Mucosa of gallbladder (tissue), 1 donor: ENCODE results near the gene FANCC. TPM values are rescaled to one million over a fixed set of nuclear protein-coding genes. Genes with fewer than 3 reads are reported as not detected.
A peak's percentile ranks its signal among the peaks of the same experiment; 100 is the strongest.

ENCODE experiments used
- DNase-seq: peaks from one replicate; pipeline ENCODE4 v3.0.0-alpha.2; 2020; ENCODE audit warnings: low spot score
- total RNA-seq: library from RNA; stranded (reverse); gene quantifications from one replicate; pipeline ENCODE4 v1.2.1, GENCODE V29; 2021
- donor health status: DM: no; HTN: no; CAD: no.

Gene FANCC
- total RNA-seq, 1 donor from 2014 or later = 18.9 TPM

- DNase-seq = peak; percentile 83
Measured at GRCh38 chr9:95143591-95144561, 173.6 kb downstream of the FANCC start.

- no peak for DNase-seq
Measured at GRCh38 chr9:95142728-95143127, 174.8 kb downstream of the FANCC start.

- no peak for DNase-seq
Measured at GRCh38 chr9:95142315-95142714, 175.2 kb downstream of the FANCC start.

GRCh38 chr9:95140821-95141220 lies 176.7 kb downstream of the FANCC start:
- no peak for DNase-seq

- no peak for DNase-seq
Measured at GRCh38 chr9:95139126-95139525, 178.4 kb downstream of the FANCC start.

- DNase-seq = no peak
Measured at GRCh38 chr9:95138474-95138873, 179.0 kb downstream of the FANCC start.

- no peak for DNase-seq
Measured at GRCh38 chr9:95137587-95138145, 179.8 kb downstream of the FANCC start.

- no peak for DNase-seq
Measured at GRCh38 chr9:95135756-95136155, 181.8 kb downstream of the FANCC start.

- no peak for DNase-seq
Measured at GRCh38 chr9:95134457-95134881, 183.0 kb downstream of the FANCC start.

- DNase-seq = no peak
Measured at GRCh38 chr9:95133325-95133705, 184.2 kb downstream of the FANCC start.

GRCh38 chr9:95132366-95133324 lies 184.9 kb downstream of the FANCC start:
- no peak for DNase-seq

GRCh38 chr9:95131023-95131943 lies 186.2 kb downstream of the FANCC start:
- peak; percentile 80 for DNase-seq

GRCh38 chr9:95130484-95130883 lies 187.0 kb downstream of the FANCC start:
- no peak for DNase-seq

GRCh38 chr9:95129476-95130291 lies 187.8 kb downstream of the FANCC start:
- no peak for DNase-seq

- no peak for DNase-seq
Measured at GRCh38 chr9:95128177-95128524, 189.4 kb downstream of the FANCC start.

GRCh38 chr9:95127249-95128176 lies 190.0 kb downstream of the FANCC start:
- DNase-seq = peak; percentile 84

GRCh38 chr9:95126739-95127138 lies 190.8 kb downstream of the FANCC start:
- DNase-seq = no peak

GRCh38 chr9:95125652-95126051 lies 191.9 kb downstream of the FANCC start:
- no peak for DNase-seq
